NB4 (cell line): ENCODE measurements around the gene PDE6G.

Source experiments
- POLR2A ChIP-seq: IDR thresholded peaks from 2 replicates; pipeline ENCODE4 v1.6.1; 2011; ENCODE audit warnings: mild to moderate bottlenecking; ENCODE audit not compliant: insufficient read length; ENCODE audit errors: extremely low read depth
- TF ChIP-seq, protein P1 (sequence below): IDR thresholded peaks from one replicate; pipeline ENCODE4 v1.5.1; 2012; ENCODE audit warnings: low read depth, low read length

DNA sequence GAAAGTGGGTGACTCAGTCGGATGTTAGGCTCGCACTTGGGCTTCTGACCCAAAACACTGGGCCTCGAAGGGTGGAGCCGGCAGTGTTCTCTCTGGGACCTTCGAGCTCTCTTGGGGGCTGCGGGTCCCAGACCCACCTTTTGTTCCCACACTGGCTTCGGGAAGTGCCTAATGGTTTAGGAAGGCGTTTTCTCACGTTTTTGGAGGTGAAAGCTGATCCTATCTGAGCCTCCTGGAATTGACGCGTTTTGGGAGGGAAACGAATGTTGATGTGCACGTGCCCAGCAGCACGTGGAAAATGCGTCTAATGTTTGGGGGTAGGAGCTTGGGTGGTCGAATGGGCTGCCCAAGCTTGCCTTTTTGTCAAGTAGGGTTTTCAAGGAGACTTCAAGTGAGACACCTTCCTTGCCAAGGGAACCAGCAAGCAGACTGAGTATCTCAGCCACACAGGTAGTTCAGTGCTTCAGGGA, 28.1 kb upstream of the PDE6G start:
- TF ChIP-seq, protein P1, sequence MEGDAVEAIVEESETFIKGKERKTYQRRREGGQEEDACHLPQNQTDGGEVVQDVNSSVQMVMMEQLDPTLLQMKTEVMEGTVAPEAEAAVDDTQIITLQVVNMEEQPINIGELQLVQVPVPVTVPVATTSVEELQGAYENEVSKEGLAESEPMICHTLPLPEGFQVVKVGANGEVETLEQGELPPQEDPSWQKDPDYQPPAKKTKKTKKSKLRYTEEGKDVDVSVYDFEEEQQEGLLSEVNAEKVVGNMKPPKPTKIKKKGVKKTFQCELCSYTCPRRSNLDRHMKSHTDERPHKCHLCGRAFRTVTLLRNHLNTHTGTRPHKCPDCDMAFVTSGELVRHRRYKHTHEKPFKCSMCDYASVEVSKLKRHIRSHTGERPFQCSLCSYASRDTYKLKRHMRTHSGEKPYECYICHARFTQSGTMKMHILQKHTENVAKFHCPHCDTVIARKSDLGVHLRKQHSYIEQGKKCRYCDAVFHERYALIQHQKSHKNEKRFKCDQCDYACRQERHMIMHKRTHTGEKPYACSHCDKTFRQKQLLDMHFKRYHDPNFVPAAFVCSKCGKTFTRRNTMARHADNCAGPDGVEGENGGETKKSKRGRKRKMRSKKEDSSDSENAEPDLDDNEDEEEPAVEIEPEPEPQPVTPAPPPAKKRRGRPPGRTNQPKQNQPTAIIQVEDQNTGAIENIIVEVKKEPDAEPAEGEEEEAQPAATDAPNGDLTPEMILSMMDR: no peak
- no peak for TF ChIP-seq POLR2A
